ENCODE results near the gene GDPD3. TPM values are rescaled to one million over a fixed set of nuclear protein-coding genes. Genes with fewer than 3 reads are reported as not detected.
A peak's percentile ranks its signal among the peaks of the same experiment; 100 is the strongest.

Gene GDPD3
- polyA plus RNA-seq, 3 donors, result 9.6 TPM; not detected in 2

GRCh38 chr16:30151091-30151490, 37.8 kb upstream of the GDPD3 start:
- Histone ChIP-seq H3K27me3 (ENCODE audit: control insufficient read depth in 2 of 2, insufficient read depth in 2 of 2, low read length in 2 of 2) (no peaks in the 10 kb centered on the region), H3K36me3 (replicated peaks in 1 of 2; ENCODE audit: control insufficient read depth in 1 of 2, insufficient read depth in 2 of 2, low read length in 2 of 2) (no peaks in the 10 kb centered on the region), H3K4me3 (replicated peaks in 1 of 3; ENCODE audit: low read depth in 2 of 3, low read length in 3 of 3) (no peak overlapping the region), H3K79me2 (ENCODE audit: insufficient read depth, low read length) (no peaks in the 10 kb centered on the region), H3K27ac (ENCODE audit: low read depth in 1 of 2, low read length in 2 of 2) (no peak overlapping the region), H3K4me2 (replicated peaks; ENCODE audit: extremely low read depth, low read length, poor library complexity, severe bottlenecking) (no peak overlapping the region), H3K9ac (ENCODE audit: insufficient read depth, low read length, poor library complexity, severe bottlenecking) (no peak overlapping the region), H2AFZ (ENCODE audit: insufficient read depth, low read depth, low read length, poor library complexity, severe bottlenecking) (no peak overlapping the region), H3K9me3 (replicated peaks in 1 of 2; ENCODE audit: control insufficient read depth in 1 of 2, insufficient read depth in 1 of 2, low read length in 2 of 2) (peaks cover 0 to 5% of the 10 kb centered on the region in 2 donors), H3K4me1 (ENCODE audit: control insufficient read depth in 1 of 2, insufficient read depth in 2 of 2, low read length in 2 of 2) (peaks cover 42 to 49% of the 10 kb centered on the region in 2 donors), H4K20me1 (ENCODE audit: insufficient read depth, low read length) (no peaks in the 10 kb centered on the region)
- H3K27me3 Mint-ChIP-seq (ENCODE audit: low read depth in 3 of 3), result peaks cover 0 to 2% (median 1%) of the 10 kb centered on the region in 3 donors
- intact Hi-C loops (cut with micrococcal nuclease), result no loop called here
- WGBS (ENCODE audit: insufficient coverage), result 97% methylated on average over 5 of the region's 7 CpGs
- peaks cover 0 to 12% (median 6%) of the 10 kb centered on the region in 7 donors for H3K9me3 Mint-ChIP-seq
- no peak for DNase-seq
- no peak overlapping the region for H3K4me3 Mint-ChIP-seq
- no peaks in the 10 kb centered on the region for H3K36me3 Mint-ChIP-seq
- H3K4me1 Mint-ChIP-seq, result peaks cover 56% of the 10 kb centered on the region
- no peak for TF ChIP-seq CTCF (IDR thresholded peaks at IDR 0.05)
- H3K27ac Mint-ChIP-seq, result peak overlapping the region in 2 of 7 donors; percentile 61 to 64

- peak overlapping the region; percentile 52 to 59 for H3K27ac ChIP-seq (ENCODE audit: low read depth in 1 of 2, low read length in 2 of 2)
- TF ChIP-seq CTCF (IDR thresholded peaks at IDR 0.05), result no peak
- peaks cover 0 to 5% of the 10 kb centered on the region in 2 donors for H3K9me3 ChIP-seq (replicated peaks in 1 of 2; ENCODE audit: control insufficient read depth in 1 of 2, insufficient read depth in 1 of 2, low read length in 2 of 2)
- H3K36me3 ChIP-seq (replicated peaks in 1 of 2; ENCODE audit: control insufficient read depth in 1 of 2, insufficient read depth in 2 of 2, low read length in 2 of 2), result no peaks in the 10 kb centered on the region
- Mint-ChIP-seq H3K27ac (peak overlapping the region; percentile 79 to 91 (median 88)), H3K27me3 (ENCODE audit: low read depth in 3 of 3) (peaks cover 0 to 2% (median 1%) of the 10 kb centered on the region in 3 donors), H3K4me1 (peaks cover 62% of the 10 kb centered on the region), H3K36me3 (no peaks in the 10 kb centered on the region), H3K4me3 (no peak overlapping the region), H3K9me3 (peaks cover 0 to 12% (median 6%) of the 10 kb centered on the region in 7 donors)
- no peak overlapping the region for H2AFZ ChIP-seq (ENCODE audit: insufficient read depth, low read depth, low read length, poor library complexity, severe bottlenecking)
- H3K9ac ChIP-seq (ENCODE audit: insufficient read depth, low read length, poor library complexity, severe bottlenecking), result no peak overlapping the region
- H3K4me2 ChIP-seq (replicated peaks; ENCODE audit: extremely low read depth, low read length, poor library complexity, severe bottlenecking), result peak overlapping the region; percentile 33
- WGBS (ENCODE audit: insufficient coverage), result no CpG with 5 or more reads among the region's 5 CpGs
- DNase-seq, result peak; percentile 63 to 87 (median 81)
- no peaks in the 10 kb centered on the region for H3K27me3 ChIP-seq (ENCODE audit: control insufficient read depth in 2 of 2, insufficient read depth in 2 of 2, low read length in 2 of 2)
- no peaks in the 10 kb centered on the region for H3K79me2 ChIP-seq (ENCODE audit: insufficient read depth, low read length)
- intact Hi-C loops (cut with micrococcal nuclease), result no loop called here
- peak overlapping the region in 1 of 3 experiments; percentile 25 for H3K4me3 ChIP-seq (replicated peaks in 1 of 3; ENCODE audit: low read depth in 2 of 3, low read length in 3 of 3)
- peaks cover 42 to 49% of the 10 kb centered on the region in 2 donors for H3K4me1 ChIP-seq (ENCODE audit: control insufficient read depth in 1 of 2, insufficient read depth in 2 of 2, low read length in 2 of 2)
- H4K20me1 ChIP-seq (ENCODE audit: insufficient read depth, low read length), result no peaks in the 10 kb centered on the region
These were observed 36.1 kb upstream of the GDPD3 start for GRCh38 chr16:30149250-30149930.
